GM10847 (cell line): ENCODE data around the gene SFR1.

Source experiments
- POLR2A ChIP-seq: IDR thresholded peaks from 2 replicates; pipeline ENCODE4 v1.6.1; 2011; ENCODE audit not compliant: insufficient read length; ENCODE audit errors: extremely low read depth

Gene SFR1

GRCh38 chr10:104098358-104098925 lies 23.5 kb upstream of the SFR1 start:
- TF ChIP-seq POLR2A, result no peak

GRCh38 chr10:104099269-104099668 lies 22.7 kb upstream of the SFR1 start:
- no peak for TF ChIP-seq POLR2A

- no peak for TF ChIP-seq POLR2A
These were observed 22.0 kb upstream of the SFR1 start for GRCh38 chr10:104099941-104100340.

- no peak for TF ChIP-seq POLR2A
These were observed 21.2 kb upstream of the SFR1 start for GRCh38 chr10:104100795-104101194.

- TF ChIP-seq POLR2A, result no peak
These were observed 20.1 kb upstream of the SFR1 start for GRCh38 chr10:104101902-104102301.

- no peak for TF ChIP-seq POLR2A
These were observed 18.0 kb upstream of the SFR1 start for GRCh38 chr10:104103956-104104355.

GRCh38 chr10:104104418-104104817 lies 17.6 kb upstream of the SFR1 start:
- TF ChIP-seq POLR2A, result no peak

GRCh38 chr10:104104926-104105325 lies 17.0 kb upstream of the SFR1 start:
- TF ChIP-seq POLR2A, result no peak

- TF ChIP-seq POLR2A, result no peak
These were observed 11.9 kb upstream of the SFR1 start for GRCh38 chr10:104109908-104110662.

GRCh38 chr10:104113376-104113956 lies 8.5 kb upstream of the SFR1 start:
- no peak for TF ChIP-seq POLR2A

- no peak for TF ChIP-seq POLR2A
These were observed 4.1 kb upstream of the SFR1 start for GRCh38 chr10:104117839-104118323.

- TF ChIP-seq POLR2A, result no peak
These were observed 2.0 kb upstream of the SFR1 start for GRCh38 chr10:104119996-104120395.

GRCh38 chr10:104120512-104120902 lies 1.5 kb upstream of the SFR1 start:
- TF ChIP-seq POLR2A, result no peak

- TF ChIP-seq POLR2A, result no peak
These were observed 977 bp upstream of the SFR1 start for GRCh38 chr10:104120903-104121484.

GRCh38 chr10:104122225-104123107 lies 495 bp downstream of the SFR1 start:
- TF ChIP-seq POLR2A, result no peak

GRCh38 chr10:104123397-104123796 lies 1.4 kb downstream of the SFR1 start:
- TF ChIP-seq POLR2A, result no peak

GRCh38 chr10:104127411-104127810 lies 5.4 kb downstream of the SFR1 start:
- TF ChIP-seq POLR2A, result no peak
